PC-9 (cell line): ENCODE data around the gene ANKS6.

Experiments used
- CTCF ChIP-seq: fragments of 200-600 bp; sonication (generic); conservative IDR thresholded peaks from 2 replicates; pipeline ENCODE4 v1.6.1; 2017; ENCODE audit warnings: mixed run types, antibody characterized with exemption, mild to moderate bottlenecking, moderate library complexity
- EZH2 ChIP-seq: fragments of 200-600 bp; sonication (generic); IDR thresholded peaks from 2 replicates; pipeline ENCODE4 v1.8.0; 2017; ENCODE audit warnings: antibody characterized with exemption, low read depth

GRCh38 chr9:98743818-98744611, 52.3 kb downstream of the ANKS6 start:
- TF ChIP-seq CTCF (no peak), EZH2 (no peak)
